Keratinocyte (primary cell): Measurements from ENCODE around the gene ACOXL. TPM values are rescaled to one million over a fixed set of nuclear protein-coding genes. Genes with fewer than 3 reads are reported as not detected.

Experiments
- DNase-seq: peaks from one replicate; pipeline ENCODE4 v3.0.0-alpha.2; 2011; ENCODE audit warnings: low read depth, missing footprints, low spot score
- FAIRE-seq: peaks from 2 replicates; lab custom pipeline; 2011; peaks lifted over from hg19 to GRCh38; lab: Jason Lieb, UNC
- H2AFZ ChIP-seq: 2 replicates; pipeline ENCODE4 v1.6.0; 2012; ENCODE audit warnings: low read length, control low read depth, inconsistent platforms; ENCODE audit not compliant: control insufficient read depth
- H3K27ac ChIP-seq: 2 replicates; pipeline ENCODE4 v1.5.1; 2011; ENCODE audit warnings: low read length; ENCODE audit not compliant: control insufficient read depth, insufficient read depth
- H3K27me3 ChIP-seq: 3 replicates; pipeline ENCODE4 v1.6.0; 2011; ENCODE audit warnings: low read length; ENCODE audit not compliant: control insufficient read depth, insufficient read depth; ENCODE audit errors: extremely low read depth
- H3K36me3 ChIP-seq, 2 experiments: 2 replicates in 1 of 2; 3 replicates in 1 of 2; pipeline ENCODE4 v1.5.1; 2011; ENCODE audit warnings: low read length in 2 of 2, mild to moderate bottlenecking in 1 of 2; ENCODE audit not compliant: control insufficient read depth in 2 of 2, insufficient read depth in 2 of 2; ENCODE audit errors: extremely low read depth in 1 of 2
- H3K4me1 ChIP-seq: 3 replicates; pipeline ENCODE4 v1.5.1; 2011; ENCODE audit warnings: low read length; ENCODE audit not compliant: control insufficient read depth, insufficient read depth; ENCODE audit errors: extremely low read depth
- H3K4me2 ChIP-seq: 3 replicates; pipeline ENCODE4 v1.6.0; 2011; ENCODE audit warnings: low read depth, low read length; ENCODE audit not compliant: control insufficient read depth, insufficient read depth; ENCODE audit errors: extremely low read depth
- H3K4me3 ChIP-seq, 3 experiments: fragments of 200-600 bp in 1 of 3; sonication (generic) in 1 of 3; 2 replicates in 2 of 3; 3 replicates in 1 of 3; pipeline ENCODE4 v1.5.1; 2011 to 2016; ENCODE audit warnings: low read length in 3 of 3, mild to moderate bottlenecking in 3 of 3, control low read depth in 2 of 3, inconsistent platforms in 1 of 3, low read depth in 1 of 3, mixed read lengths in 1 of 3, mixed run types in 1 of 3, moderate library complexity in 1 of 3; ENCODE audit not compliant: control insufficient read depth in 2 of 3, insufficient read depth in 2 of 3; ENCODE audit errors: extremely low read depth in 1 of 3
- H3K79me2 ChIP-seq: 2 replicates; pipeline ENCODE4 v1.6.0; 2012; ENCODE audit warnings: low read length; ENCODE audit not compliant: control insufficient read depth, insufficient read depth
- H3K9ac ChIP-seq: 3 replicates; pipeline ENCODE4 v1.6.0; 2011; ENCODE audit warnings: low read length; ENCODE audit not compliant: control insufficient read depth, insufficient read depth; ENCODE audit errors: extremely low read depth
- H3K9me1 ChIP-seq: 3 replicates; pipeline ENCODE4 v1.6.0; 2011; ENCODE audit warnings: low read length; ENCODE audit not compliant: control insufficient read depth, insufficient read depth; ENCODE audit errors: extremely low read depth
- H3K9me3 ChIP-seq: 2 replicates; pipeline ENCODE4 v1.5.1; 2012; ENCODE audit warnings: low read depth, low read length; ENCODE audit not compliant: control insufficient read depth
- H4K20me1 ChIP-seq: 3 replicates; pipeline ENCODE4 v1.6.0; 2011; ENCODE audit warnings: low read length; ENCODE audit not compliant: control insufficient read depth, insufficient read depth; ENCODE audit errors: extremely low read depth
- EZH2 ChIP-seq: IDR thresholded peaks from one replicate; pipeline ENCODE4 v1.6.1; 2012; ENCODE audit warnings: inconsistent platforms, mild to moderate bottlenecking, low read length, moderate library complexity
- dilution Hi-C: fragments of 300-500 bp; cut with MboI; formaldehyde crosslinking; loops from one replicate; pipeline ENCODE4 v1.7.0; 2020; ENCODE audit warnings: low sequenced_read_pairs; ENCODE audit not compliant: extremely low pct_ligation_motif_present
- polyA plus RNA-seq, 5 experiments: library from polyadenylated mRNA; depleted of rRNA in 3 of 5; stranded (reverse) in 3 of 5; stranded (forward) in 1 of 5; unstranded in 1 of 5; fragments of >200 nt; gene quantifications; 1 replicate in 1 of 5; 2 replicates in 3 of 5; 3 replicates in 1 of 5; pipeline versions ENCODE4 v1.2.1 to v1.2.3, GENCODE V29; 2011 to 2012; ENCODE audit warnings: missing spikeins in 2 of 5, low read depth in 1 of 5, low replicate concordance in 1 of 5
- TF ChIP-seq, protein P1 (sequence below), 3 experiments: IDR thresholded peaks in 1 of 3; conservative IDR thresholded peaks in 1 of 3; optimal IDR thresholded peaks in 1 of 3; 2 replicates in 2 of 3; 3 replicates in 1 of 3; pipeline versions ENCODE3 to v1.5.1; 2011; ENCODE audit warnings: low read length in 3 of 3, mild to moderate bottlenecking in 3 of 3, moderate library complexity in 2 of 3, control low read depth in 1 of 3, inconsistent platforms in 1 of 3; ENCODE audit not compliant: insufficient read depth in 2 of 3; ENCODE audit errors: extremely low read depth in 1 of 3

Gene ACOXL
- polyA plus RNA-seq, 1 donor (not counting 4 experiments of a cell fraction or from before 2014, with no cell fraction given), result 0.04 TPM

DNA sequence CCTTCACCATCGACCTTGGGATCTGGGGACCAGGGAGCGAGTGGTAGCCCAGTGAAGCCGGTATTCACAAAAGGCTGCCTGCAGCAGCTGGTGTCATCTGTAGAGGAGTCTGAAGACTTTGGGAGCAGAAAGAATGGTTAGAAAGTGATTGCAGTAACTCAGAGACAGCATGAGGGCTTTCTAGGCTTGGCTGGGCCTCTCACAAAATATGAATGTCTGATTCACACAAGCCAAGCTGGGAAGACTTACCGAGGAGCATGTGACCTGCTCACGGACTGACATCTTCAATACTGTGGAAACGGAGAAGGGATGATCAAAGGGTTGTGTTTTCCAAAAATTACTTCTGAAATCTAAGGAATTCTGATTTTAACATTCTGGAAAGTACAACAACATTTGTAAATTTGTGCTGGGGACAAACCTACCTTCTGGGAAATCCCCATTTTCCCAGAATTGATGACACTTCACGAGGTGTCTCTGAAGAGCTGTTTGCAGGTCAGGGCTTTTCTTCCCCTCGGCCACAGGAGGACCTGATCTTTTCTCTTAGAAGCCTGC, 111.7 kb downstream of the ACOXL start:
- Histone ChIP-seq H3K79me2 (no peaks in the 10 kb centered on the region), H3K27ac (no peak overlapping the region), H2AFZ (no peak overlapping the region), H3K27me3 (peaks cover 4% of the 10 kb centered on the region), H4K20me1 (no peaks in the 10 kb centered on the region), H3K9ac (no peak overlapping the region), H3K9me3 (no peaks in the 10 kb centered on the region), H3K4me3 (no peak overlapping the region), H3K4me1 (no peaks in the 10 kb centered on the region), H3K9me1 (no peaks in the 10 kb centered on the region), H3K4me2 (no peak overlapping the region), H3K36me3 (no peaks in the 10 kb centered on the region)
- no peak for DNase-seq
- no peak for FAIRE-seq
- TF ChIP-seq, protein P1, sequence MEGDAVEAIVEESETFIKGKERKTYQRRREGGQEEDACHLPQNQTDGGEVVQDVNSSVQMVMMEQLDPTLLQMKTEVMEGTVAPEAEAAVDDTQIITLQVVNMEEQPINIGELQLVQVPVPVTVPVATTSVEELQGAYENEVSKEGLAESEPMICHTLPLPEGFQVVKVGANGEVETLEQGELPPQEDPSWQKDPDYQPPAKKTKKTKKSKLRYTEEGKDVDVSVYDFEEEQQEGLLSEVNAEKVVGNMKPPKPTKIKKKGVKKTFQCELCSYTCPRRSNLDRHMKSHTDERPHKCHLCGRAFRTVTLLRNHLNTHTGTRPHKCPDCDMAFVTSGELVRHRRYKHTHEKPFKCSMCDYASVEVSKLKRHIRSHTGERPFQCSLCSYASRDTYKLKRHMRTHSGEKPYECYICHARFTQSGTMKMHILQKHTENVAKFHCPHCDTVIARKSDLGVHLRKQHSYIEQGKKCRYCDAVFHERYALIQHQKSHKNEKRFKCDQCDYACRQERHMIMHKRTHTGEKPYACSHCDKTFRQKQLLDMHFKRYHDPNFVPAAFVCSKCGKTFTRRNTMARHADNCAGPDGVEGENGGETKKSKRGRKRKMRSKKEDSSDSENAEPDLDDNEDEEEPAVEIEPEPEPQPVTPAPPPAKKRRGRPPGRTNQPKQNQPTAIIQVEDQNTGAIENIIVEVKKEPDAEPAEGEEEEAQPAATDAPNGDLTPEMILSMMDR (optimal IDR thresholded peaks at IDR 0.05 in 1 of 3, IDR thresholded peaks at IDR 0.05 in 1 of 3, conservative IDR thresholded peaks at IDR 0.05 in 1 of 3; ENCODE audit: extremely low read depth in 1 of 3, insufficient read depth in 2 of 3, low read length in 3 of 3), result no peak
- no peak for TF ChIP-seq EZH2
- dilution Hi-C loops, result no loop called here

GRCh38 chr2:110847651-110848050, 115.3 kb downstream of the ACOXL start:
- dilution Hi-C loops, result no loop called here
- Histone ChIP-seq H3K9me1 (no peaks in the 10 kb centered on the region), H3K4me1 (no peaks in the 10 kb centered on the region), H3K36me3 (no peaks in the 10 kb centered on the region), H3K79me2 (no peaks in the 10 kb centered on the region), H3K4me2 (no peak overlapping the region), H2AFZ (no peak overlapping the region), H3K4me3 (no peak overlapping the region), H3K27me3 (peaks cover 8% of the 10 kb centered on the region), H3K9ac (no peak overlapping the region), H4K20me1 (no peaks in the 10 kb centered on the region), H3K27ac (no peak overlapping the region), H3K9me3 (no peaks in the 10 kb centered on the region)
- FAIRE-seq, result no peak
- TF ChIP-seq EZH2, result no peak
- TF ChIP-seq, protein P1 (optimal IDR thresholded peaks at IDR 0.05 in 1 of 3, IDR thresholded peaks at IDR 0.05 in 1 of 3, conservative IDR thresholded peaks at IDR 0.05 in 1 of 3; ENCODE audit: extremely low read depth in 1 of 3, insufficient read depth in 2 of 3, low read length in 3 of 3), result no peak
- DNase-seq, result no peak
